GM21786 (cell line): ENCODE measurements around the gene SCAF1.

ENCODE experiments used
- ATAC-seq: cut with Tn5 transposase; IDR thresholded peaks from one replicate; pipeline ENCODE4 v1.9.1; 2021; ENCODE audit not compliant: unreplicated experiment

SCAF1 gene

GRCh38 chr19:49704888-49705642 lies 63.1 kb downstream of the SCAF1 start:
- no peak for ATAC-seq

DNA sequence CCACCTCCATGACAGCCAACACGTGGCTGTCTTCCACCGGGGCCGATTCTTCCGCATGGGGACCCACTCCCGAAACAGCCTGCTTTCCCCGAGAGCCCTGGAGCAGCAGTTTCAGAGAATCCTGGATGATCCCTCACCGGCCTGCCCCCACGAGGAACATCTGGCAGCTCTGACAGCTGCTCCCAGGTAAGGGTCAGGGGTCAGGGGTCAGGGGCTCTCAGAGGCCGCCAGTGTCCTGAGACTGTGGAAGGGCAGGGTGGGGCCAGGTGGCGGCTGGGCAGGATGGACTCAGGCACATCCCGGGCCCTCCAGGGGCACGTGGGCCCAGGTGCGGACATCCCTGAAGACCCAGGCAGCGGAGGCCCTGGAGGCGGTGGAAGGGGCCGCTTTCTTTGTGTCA lies 63.9 kb downstream of the SCAF1 start:
- no peak for ATAC-seq
